Esophagus squamous epithelium (tissue), 5 donors: Measurements from ENCODE around the gene GLG1. TPM values are rescaled to one million over a fixed set of nuclear protein-coding genes. Genes with fewer than 3 reads are reported as not detected.

Source experiments
- DNase-seq: peaks from one replicate; lab custom pipeline; 2025; lab: John Stamatoyannopoulos, UW
- H3K27ac ChIP-seq, 4 donors: fragments of 200-600 bp; sonication (generic); one replicate each; pipeline ENCODE4 v1.5.1; 2016 to 2019; ENCODE audit warnings: mild to moderate bottlenecking in 1 of 4
- H3K27me3 ChIP-seq, 4 donors: fragments of 200-600 bp; sonication (generic); 1 replicate in 3 of 4; 2 replicates in 1 of 4; pipeline versions ENCODE4 v1.5.1 to v1.6.0; 2017 to 2021; ENCODE audit warnings: antibody characterized with exemption in 1 of 4
- H3K36me3 ChIP-seq, 3 donors: fragments of 200-600 bp; sonication (generic); one replicate each; pipeline ENCODE4 v1.5.1; 2016 to 2019
- H3K4me1 ChIP-seq, 3 donors: fragments of 200-600 bp; sonication (generic); one replicate each; pipeline ENCODE4 v1.5.1; 2017 to 2019
- H3K4me3 ChIP-seq, 4 donors: fragments of 200-600 bp; sonication (generic); 1 replicate in 3 of 4; 2 replicates in 1 of 4; pipeline ENCODE4 v1.5.1; 2016 to 2019; ENCODE audit warnings: mild to moderate bottlenecking in 2 of 4, moderate library complexity in 1 of 4
- H3K9me3 ChIP-seq, 3 donors: fragments of 200-600 bp; sonication (generic); one replicate each; pipeline ENCODE4 v1.5.1; 2016 to 2019
- POLR2A ChIP-seq, 4 donors: fragments of 450-650 bp; IDR thresholded peaks; one replicate each; pipeline ENCODE4 v1.6.1; 2017; ENCODE audit warnings: antibody characterized with exemption in 4 of 4, mild to moderate bottlenecking in 4 of 4, moderate library complexity in 3 of 4
- WGBS, 2 donors: methylation state at CpG; one replicate each; pipeline ENCODE4 v1.1.5; 2018; 5-methylcytosine and 5-hydroxymethylcytosine counted together
- intact Hi-C: fragments of 100-400 bp; cut with DNase I; formaldehyde crosslinking; loops from one replicate; pipeline ENCODE4 v1.15.0; 2022
- total RNA-seq, 4 donors: library from RNA; depleted of rRNA; stranded (reverse); fragments of >200 nt; gene quantifications; one replicate each; pipeline ENCODE4 v1.1.0, GENCODE V29; 2016
- TF ChIP-seq, protein P1 (sequence below), 6 experiments: fragments of 450-650 bp in 4 of 6; fragments of 200-600 bp in 2 of 6; sonication (generic) in 2 of 6; IDR thresholded peaks; one replicate each; pipeline ENCODE4 v1.5.1; 2016 to 2019; ENCODE audit warnings: antibody characterized with exemption in 6 of 6, mild to moderate bottlenecking in 4 of 6, moderate library complexity in 4 of 6
- donor health status: DM: yes; HTN: yes; CAD: no.

GLG1 gene
- total RNA-seq, 4 donors from 2014 or later, result 59.2 to 71.9 (median 60.8) TPM

DNA sequence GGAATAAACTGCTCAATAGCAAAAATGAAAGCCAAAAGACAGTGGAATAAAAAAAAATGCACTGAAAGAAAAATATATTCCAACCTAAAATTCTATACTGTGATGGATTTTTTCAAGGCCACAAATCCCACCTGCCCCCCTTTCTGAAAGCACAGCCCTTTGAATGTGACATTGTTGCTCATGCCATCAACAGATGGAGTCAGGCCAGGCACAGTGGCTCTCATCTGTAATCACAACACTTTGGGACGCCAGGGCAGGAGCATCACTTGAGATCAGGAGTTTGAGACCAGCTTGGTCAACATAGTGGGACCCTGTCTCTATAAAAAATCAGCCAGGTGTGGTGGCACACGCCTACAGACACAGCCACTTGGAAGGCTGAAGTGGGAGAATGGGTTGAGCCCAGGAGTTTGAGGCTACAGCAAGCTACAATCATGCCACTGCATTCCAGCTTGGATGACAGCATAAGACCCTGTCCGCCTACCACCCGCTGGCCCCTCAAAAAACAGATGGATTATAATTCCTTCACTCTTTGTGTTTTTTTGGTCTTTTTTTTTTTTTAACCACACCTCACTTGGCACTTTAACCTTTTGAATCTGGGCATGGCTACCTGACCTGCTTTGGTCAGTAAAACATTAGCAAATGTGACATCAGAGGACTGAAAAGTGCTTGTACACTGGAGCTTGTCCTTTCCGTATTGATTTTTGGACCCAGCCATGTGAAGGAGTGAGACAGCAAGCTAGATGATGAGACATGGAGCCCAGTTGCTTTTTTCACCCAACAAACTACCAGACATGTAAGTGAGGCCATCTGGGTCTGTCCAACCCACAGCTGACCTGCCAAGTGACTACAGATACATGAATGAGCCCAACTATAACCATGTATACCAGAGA lies 36.3 kb downstream of the GLG1 start:
- DNase-seq, result no peak
- WGBS, 2 donors, result 89 to 95% methylated on average over 4 to 5 of the region's 5 CpGs
- no peaks in the 10 kb centered on the region for H3K9me3 ChIP-seq
- H3K4me1 ChIP-seq, result peaks cover 0 to 55% (median 0%) of the 10 kb centered on the region in 3 donors
- no peaks in the 10 kb centered on the region for H3K36me3 ChIP-seq
- no peaks in the 10 kb centered on the region for H3K27me3 ChIP-seq
- no peak overlapping the region for H3K4me3 ChIP-seq
- intact Hi-C loops, result no loop called here
- H3K27ac ChIP-seq, result no peak overlapping the region
- TF ChIP-seq, protein P1, sequence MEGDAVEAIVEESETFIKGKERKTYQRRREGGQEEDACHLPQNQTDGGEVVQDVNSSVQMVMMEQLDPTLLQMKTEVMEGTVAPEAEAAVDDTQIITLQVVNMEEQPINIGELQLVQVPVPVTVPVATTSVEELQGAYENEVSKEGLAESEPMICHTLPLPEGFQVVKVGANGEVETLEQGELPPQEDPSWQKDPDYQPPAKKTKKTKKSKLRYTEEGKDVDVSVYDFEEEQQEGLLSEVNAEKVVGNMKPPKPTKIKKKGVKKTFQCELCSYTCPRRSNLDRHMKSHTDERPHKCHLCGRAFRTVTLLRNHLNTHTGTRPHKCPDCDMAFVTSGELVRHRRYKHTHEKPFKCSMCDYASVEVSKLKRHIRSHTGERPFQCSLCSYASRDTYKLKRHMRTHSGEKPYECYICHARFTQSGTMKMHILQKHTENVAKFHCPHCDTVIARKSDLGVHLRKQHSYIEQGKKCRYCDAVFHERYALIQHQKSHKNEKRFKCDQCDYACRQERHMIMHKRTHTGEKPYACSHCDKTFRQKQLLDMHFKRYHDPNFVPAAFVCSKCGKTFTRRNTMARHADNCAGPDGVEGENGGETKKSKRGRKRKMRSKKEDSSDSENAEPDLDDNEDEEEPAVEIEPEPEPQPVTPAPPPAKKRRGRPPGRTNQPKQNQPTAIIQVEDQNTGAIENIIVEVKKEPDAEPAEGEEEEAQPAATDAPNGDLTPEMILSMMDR (IDR thresholded peaks at IDR 0.05), result no peak
- TF ChIP-seq POLR2A (IDR thresholded peaks at IDR 0.05), result no peak

GRCh38 chr16:74568961-74569631 lies 37.8 kb downstream of the GLG1 start:
- Histone ChIP-seq H3K27ac (peak overlapping the region in 1 of 4 donors; percentile 3), H3K4me3 (no peak overlapping the region), H3K36me3 (no peaks in the 10 kb centered on the region), H3K9me3 (no peaks in the 10 kb centered on the region), H3K4me1 (peaks cover 0 to 63% (median 0%) of the 10 kb centered on the region in 3 donors), H3K27me3 (no peaks in the 10 kb centered on the region)
- DNase-seq, result no peak
- intact Hi-C loops, result no loop called here
- TF ChIP-seq, protein P1 (IDR thresholded peaks at IDR 0.05), result no peak
- no peak for TF ChIP-seq POLR2A (IDR thresholded peaks at IDR 0.05)
- 68 to 78% methylated on average over 5 of the region's 5 CpGs for WGBS, 2 donors

GRCh38 chr16:74567901-74568300 lies 39.0 kb downstream of the GLG1 start:
- Histone ChIP-seq H3K4me3 (no peak overlapping the region), H3K4me1 (peaks cover 0 to 69% (median 3%) of the 10 kb centered on the region in 3 donors), H3K36me3 (no peaks in the 10 kb centered on the region), H3K9me3 (no peaks in the 10 kb centered on the region), H3K27ac (no peak overlapping the region), H3K27me3 (no peaks in the 10 kb centered on the region)
- WGBS, 2 donors, result 69 to 78% methylated on average over 1 of the region's 2 CpGs
- intact Hi-C loops, result no loop called here
- TF ChIP-seq, protein P1 (IDR thresholded peaks at IDR 0.05), result no peak
- no peak for TF ChIP-seq POLR2A (IDR thresholded peaks at IDR 0.05)
- DNase-seq, result no peak

GRCh38 chr16:74565378-74565777 lies 41.5 kb downstream of the GLG1 start:
- Histone ChIP-seq H3K27me3 (no peaks in the 10 kb centered on the region), H3K27ac (peak overlapping the region in 1 of 4 donors; percentile 67), H3K9me3 (no peaks in the 10 kb centered on the region), H3K36me3 (no peaks in the 10 kb centered on the region), H3K4me1 (peaks cover 0 to 78% (median 3%) of the 10 kb centered on the region in 3 donors), H3K4me3 (no peak overlapping the region)
- no peak for TF ChIP-seq POLR2A (IDR thresholded peaks at IDR 0.05)
- TF ChIP-seq, protein P1 (IDR thresholded peaks at IDR 0.05), result no peak
- 86 to 96% methylated on average over 5 of the region's 5 CpGs for WGBS, 2 donors
- intact Hi-C loops, result no loop called here
- no peak for DNase-seq
